GM12878 (cell line): ENCODE results near the gene BZW2. TPM values are rescaled to one million over a fixed set of nuclear protein-coding genes. Genes with fewer than 3 reads are reported as not detected.

Source experiments
- ATAC-seq: fragments of 200-7000 bp; cut with Tn5 transposase; 3 replicates; pipeline ENCODE4 v1.9.1; 2020; ENCODE audit warnings: mild to moderate bottlenecking, moderate library complexity
- BruUV-seq: library from RNA; stranded (reverse); fragments of 400-500 nt; replicated peaks from 2 replicates; lab custom pipeline; 2021; lab: Mats Ljungman, UMichigan
- CTCF ChIA-PET: fragments of 300-600 bp; sonication (Branson Sonifier 250); formaldehyde crosslinking; extraction: SDS; loops from one replicate; lab custom pipeline; 2021; ENCODE audit warnings: inconsistent platforms; lab: Yijun Ruan, JAX
- POLR2A ChIA-PET: fragments of 350-600 bp; formaldehyde crosslinking; extraction: SDS; loops from one replicate; lab custom pipeline; 2021; ENCODE audit warnings: inconsistent platforms; lab: Charles Lee
- RAD21 ChIA-PET: fragments of 300-600 bp; sonication (Branson Sonifier 250); formaldehyde crosslinking; loops from one replicate; lab custom pipeline; 2023; ENCODE audit warnings: antibody characterized with exemption; ENCODE audit not compliant: unreplicated experiment; lab: Charles Lee
- SMC1A ChIA-PET: fragments of 300-600 bp; sonication (Branson Sonifier 250); formaldehyde crosslinking; loops from one replicate; lab custom pipeline; 2023; ENCODE audit not compliant: unreplicated experiment, uncharacterized antibody; lab: Charles Lee
- DNase-seq: peaks from one replicate; pipeline ENCODE4 v3.0.0-alpha.2; 2011; ENCODE audit warnings: low read depth, low spot score
- FAIRE-seq: peaks from 3 replicates; lab custom pipeline; 2011; peaks lifted over from hg19 to GRCh38; lab: Jason Lieb, UNC
- H2AFZ ChIP-seq: 2 replicates; pipeline ENCODE4 v1.6.0; 2011; ENCODE audit warnings: low read depth, low read length, control low read depth; ENCODE audit not compliant: control insufficient read depth
- H3K27ac ChIP-seq: 2 replicates; pipeline ENCODE4 v1.5.1; 2011; ENCODE audit warnings: control low read depth; ENCODE audit not compliant: control insufficient read depth, insufficient read depth
- H3K27me3 ChIP-seq, 2 experiments: replicated peaks in 1 of 2; 2 replicates each; pipeline versions ENCODE4 v1.6.0 to v1.6.1; 2011; ENCODE audit warnings: low read length in 1 of 2; ENCODE audit not compliant: control insufficient read depth in 2 of 2, insufficient read depth in 2 of 2
- H3K36me3 ChIP-seq, 2 experiments: 2 replicates each; pipeline ENCODE4 v1.5.1; 2011; ENCODE audit warnings: low read length in 1 of 2; ENCODE audit not compliant: control insufficient read depth in 2 of 2, insufficient read depth in 2 of 2
- H3K4me1 ChIP-seq: 2 replicates; pipeline ENCODE4 v1.6.1; 2011; ENCODE audit warnings: mild to moderate bottlenecking, low read length, moderate library complexity, mixed read lengths; ENCODE audit not compliant: control insufficient read depth, insufficient read depth
- H3K4me2 ChIP-seq: 2 replicates; pipeline ENCODE4 v1.6.0; 2011; ENCODE audit warnings: control low read depth; ENCODE audit not compliant: control insufficient read depth, insufficient read depth
- H3K4me3 ChIP-seq: fragments of 200-600 bp; sonication (generic); 2 replicates; pipeline ENCODE4 v1.5.1; 2016
- H3K79me2 ChIP-seq: 2 replicates; pipeline ENCODE4 v1.6.0; 2011; ENCODE audit warnings: low read length; ENCODE audit not compliant: control insufficient read depth, insufficient read depth
- H3K9ac ChIP-seq: 2 replicates; pipeline ENCODE4 v1.8.0; 2011; ENCODE audit warnings: low read length, control low read depth, mixed read lengths; ENCODE audit not compliant: control insufficient read depth, insufficient read depth
- H3K9me3 ChIP-seq: replicated peaks from 3 replicates; pipeline ENCODE4 v1.5.1; 2011; ENCODE audit warnings: mild to moderate bottlenecking, low read length; ENCODE audit not compliant: control insufficient read depth, insufficient read depth
- H4K20me1 ChIP-seq: 2 replicates; pipeline ENCODE4 v1.6.0; 2011; ENCODE audit not compliant: control insufficient read depth, insufficient read depth
- ESRRA ChIP-seq: IDR thresholded peaks from 2 replicates; pipeline ENCODE4 v1.6.1; 2012; ENCODE audit warnings: mild to moderate bottlenecking, low read length, improper control_type of control experiment
- NR2C1 ChIP-seq: fragments of 450-650 bp; IDR thresholded peaks from 2 replicates; pipeline ENCODE4 v1.6.1; 2017; ENCODE audit warnings: antibody characterized with exemption, mild to moderate bottlenecking, moderate library complexity
- RFX5 ChIP-seq: IDR thresholded peaks from 2 replicates; pipeline ENCODE4 v1.6.1; 2011; ENCODE audit warnings: low read depth, low read length, improper control_type of control experiment
- SREBF1 ChIP-seq: IDR thresholded peaks from 2 replicates; pipeline ENCODE4 v1.6.1; 2012; ENCODE audit warnings: mild to moderate bottlenecking, low read length
- ZZZ3 ChIP-seq: IDR thresholded peaks from 2 replicates; pipeline ENCODE4 v1.6.1; 2011; ENCODE audit warnings: low read depth; ENCODE audit not compliant: control insufficient read depth, insufficient read length
- WGBS: methylation state at CpG from one replicate; pipeline ENCODE4 v1.1.6; 2016; ENCODE audit warnings: low lambda C conversion rate; ENCODE audit not compliant: insufficient replicate concordance, insufficient coverage; ENCODE audit errors: missing lambda C conversion rate; 5-methylcytosine and 5-hydroxymethylcytosine counted together
- in situ Hi-C: fragments of 300-500 bp; cut with MboI; formaldehyde crosslinking; loops from 9 replicates; pipeline ENCODE4 v1.14.3; 2018; ENCODE audit warnings: mixed read lengths
- intact Hi-C: fragments of 100-400 bp; cut with micrococcal nuclease; formaldehyde crosslinking; loops from one replicate; pipeline ENCODE4 v1.14.2; 2022; ENCODE audit not compliant: unreplicated experiment
- polyA plus RNA-seq, 11 experiments: library from polyadenylated mRNA; depleted of rRNA in 4 of 11; unstranded in 6 of 11; stranded (reverse) in 5 of 11; fragments of >200 nt; fragmentation: Nextera tagmentation in 4 of 11; fragmentation: Illumina TruSeq in 1 of 11; extraction: Ambion mirVana in 4 of 11; extraction: Trizol in 1 of 11; gene quantifications; 1 replicate in 1 of 11; 2 replicates in 10 of 11; pipeline versions ENCODE4 v1.2.1 to v1.2.3, GENCODE V29; 2011 to 2016; ENCODE audit warnings: inconsistent platforms in 2 of 11, missing spikeins in 2 of 11, low read depth in 1 of 11
- total RNA-seq, 4 experiments: library from RNA; depleted of rRNA in 3 of 4; stranded (reverse); fragments of >200 nt in 3 of 4; fragmentation: Illumina TruSeq in 1 of 4; extraction: Trizol in 1 of 4; gene quantifications; 2 replicates each; pipeline versions ENCODE4 v1.2.1 to v1.2.3, GENCODE V29; 2013 to 2021

BZW2 gene
- total and polyA plus RNA-seq, 10 of the 15 experiments (the other 5 are each of a cell fraction or from before 2014, with no cell fraction given): 1.3 to 6.8 (median 3.1) TPM

DNA sequence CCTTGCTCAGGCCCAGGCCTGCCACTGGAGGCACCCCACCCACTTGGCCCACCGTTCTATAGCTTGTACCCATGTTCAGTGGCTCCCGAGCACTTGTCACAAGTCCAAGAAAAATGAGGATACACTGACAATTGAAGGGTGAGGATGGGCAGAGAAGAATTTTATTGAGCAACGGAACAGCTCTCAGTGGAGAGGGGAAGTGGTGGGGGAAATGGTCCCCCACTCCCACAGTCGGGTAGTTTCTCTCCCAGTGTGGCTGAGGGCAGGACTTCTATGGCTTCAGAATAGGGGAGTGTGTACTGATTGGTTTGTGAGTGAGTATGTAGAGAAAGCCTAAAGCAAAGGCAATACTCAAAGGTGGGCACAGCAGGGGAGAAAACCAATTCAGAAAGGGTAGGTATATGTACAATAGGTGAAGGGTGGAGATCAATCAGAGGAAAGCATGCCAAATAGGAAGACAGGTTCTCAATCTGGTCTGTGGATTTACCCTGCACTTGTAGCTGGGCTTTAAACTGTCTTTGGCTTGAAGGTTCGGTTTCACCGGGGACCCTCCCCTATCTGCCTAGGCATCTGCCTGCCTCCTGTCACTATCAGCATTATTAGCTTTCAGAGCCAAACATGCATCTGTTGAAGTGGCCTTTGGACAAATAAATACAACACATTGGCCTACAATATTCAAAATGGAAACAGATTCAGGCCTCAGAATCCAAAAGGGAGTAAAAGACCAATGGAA is 98.7 kb downstream of the BZW2 start:
- CTCF ChIA-PET: no interaction called here
- H2AFZ ChIP-seq: no peak overlapping the region
- 23% methylated on average over 6 of the region's 6 CpGs for WGBS
- BruUV-seq: no TSS peak
- H3K4me3 ChIP-seq: no peak overlapping the region
- H3K4me2 ChIP-seq: no peak overlapping the region
- SMC1A ChIA-PET: interaction anchor here (1.5 kb wide), 1 partner anchor 11 kb away, joined by 3 read pairs; no protein-coding TSS in a partner anchor
- DNase-seq (no peak), ATAC-seq (no peak), FAIRE-seq (no peak)
- in situ Hi-C loops: no loop called here
- peaks cover 0 to 1% of the 10 kb centered on the region in 2 experiments; a peak in 2 of 4 replicates for H3K27me3 ChIP-seq
- no peak for TF ChIP-seq ESRRA
- H3K4me1 ChIP-seq: no peaks in the 10 kb centered on the region
- intact Hi-C loops: no loop called here
- POLR2A ChIA-PET: no interaction called here
- H3K79me2 ChIP-seq: no peaks in the 10 kb centered on the region
- RAD21 ChIA-PET: no interaction called here
- H3K9me3 ChIP-seq: no peaks in the 10 kb centered on the region
- H3K27ac ChIP-seq: no peak overlapping the region
- H4K20me1 ChIP-seq: no peaks in the 10 kb centered on the region
- no peak overlapping the region for H3K9ac ChIP-seq
- no peaks in the 10 kb centered on the region for H3K36me3 ChIP-seq

DNA sequence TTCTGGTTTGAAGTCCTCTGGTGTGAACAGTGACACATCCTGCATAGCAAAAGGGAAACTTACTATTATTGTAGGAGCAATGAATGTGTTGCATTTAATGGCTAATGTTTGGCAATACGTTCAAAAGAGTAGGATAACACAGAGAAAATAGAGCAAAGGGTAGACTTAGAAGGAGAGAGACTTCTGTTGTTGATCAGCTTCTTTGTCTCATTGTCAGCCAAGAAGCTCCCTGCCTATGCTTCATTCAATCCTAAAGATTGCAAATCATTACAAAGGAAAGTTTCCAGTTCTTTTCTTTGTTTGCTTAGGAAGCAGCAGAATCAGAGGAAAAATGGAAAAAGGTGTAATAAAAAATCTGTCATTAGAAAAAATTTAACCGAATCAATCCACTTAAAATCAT is 99.7 kb downstream of the BZW2 start:
- Histone ChIP-seq H2AFZ (no peak overlapping the region), H3K9ac (no peak overlapping the region), H3K9me3 (no peaks in the 10 kb centered on the region), H3K27me3 (peaks cover 1 to 4% of the 10 kb centered on the region in 2 experiments; a peak in 2 of 4 replicates), H3K4me1 (no peaks in the 10 kb centered on the region), H3K4me2 (no peak overlapping the region), H3K79me2 (no peaks in the 10 kb centered on the region), H3K27ac (no peak overlapping the region), H4K20me1 (no peaks in the 10 kb centered on the region), H3K4me3 (no peak overlapping the region), H3K36me3 (no peaks in the 10 kb centered on the region)
- SMC1A ChIA-PET: interaction anchor here (1.5 kb wide), 1 partner anchor 10 kb away, joined by 3 read pairs; no protein-coding TSS in a partner anchor
- no peak for TF ChIP-seq SREBF1
- TF ChIP-seq RFX5: no peak
- TF ChIP-seq ZZZ3: no peak
- TF ChIP-seq NR2C1: no peak
- no TSS peak for BruUV-seq
- DNase-seq (no peak), FAIRE-seq (no peak), ATAC-seq (no peak)
- intact Hi-C loops: no loop called here
- WGBS: 17% methylated on average over 2 of the region's 2 CpGs
- RAD21 ChIA-PET: no interaction called here
- in situ Hi-C loops: no loop called here
- POLR2A ChIA-PET: no interaction called here
- CTCF ChIA-PET: no interaction called here
